Dermis microvascular lymphatic vessel endothelial cell (primary cell): ENCODE data around the gene DUT. TPM values are rescaled to one million over a fixed set of nuclear protein-coding genes. Genes with fewer than 3 reads are reported as not detected.

ENCODE experiments used
- DNase-seq, 2 donors: peaks; one replicate each; pipeline versions ENCODE4 v3.0.0 to v3.0.0-alpha.2; 2010; ENCODE audit warnings: low read depth in 2 of 2
- total RNA-seq: library from RNA; depleted of rRNA; stranded (reverse); fragments of >200 nt; gene quantifications from 2 replicates; pipeline ENCODE4 v1.2.1, GENCODE V29; 2014

The DUT gene
- total RNA-seq, 1 donor from 2014 or later: 38.0 TPM

DNA sequence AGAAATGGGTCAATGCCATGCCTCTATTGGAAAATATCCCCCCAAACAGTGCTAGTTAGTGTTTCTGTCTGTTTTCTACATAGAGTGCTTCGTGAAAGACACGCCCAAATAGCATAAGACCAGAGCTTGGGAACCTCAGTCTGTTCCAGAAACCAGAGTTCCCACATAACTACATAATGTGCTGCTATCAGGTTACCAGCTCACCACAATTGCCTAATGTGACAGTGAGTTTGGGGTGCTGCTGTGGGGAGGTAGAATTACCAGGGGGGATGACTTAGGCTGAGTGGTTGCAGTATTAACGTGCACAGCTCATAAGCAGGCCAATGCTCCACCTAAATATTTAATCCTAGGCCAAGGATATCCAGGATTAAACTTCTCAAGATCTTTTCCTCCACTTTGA is 39.2 kb downstream of the DUT start:
- DNase-seq: no peak

GRCh38 chr15:48371550-48371949 is 40.3 kb downstream of the DUT start:
- DNase-seq: no peak

GRCh38 chr15:48371961-48372360 is 40.7 kb downstream of the DUT start:
- DNase-seq: no peak

- DNase-seq: peak in 1 of 2 donors; percentile 49
Measured at GRCh38 chr15:48373821-48374451, 42.7 kb downstream of the DUT start.

DNA sequence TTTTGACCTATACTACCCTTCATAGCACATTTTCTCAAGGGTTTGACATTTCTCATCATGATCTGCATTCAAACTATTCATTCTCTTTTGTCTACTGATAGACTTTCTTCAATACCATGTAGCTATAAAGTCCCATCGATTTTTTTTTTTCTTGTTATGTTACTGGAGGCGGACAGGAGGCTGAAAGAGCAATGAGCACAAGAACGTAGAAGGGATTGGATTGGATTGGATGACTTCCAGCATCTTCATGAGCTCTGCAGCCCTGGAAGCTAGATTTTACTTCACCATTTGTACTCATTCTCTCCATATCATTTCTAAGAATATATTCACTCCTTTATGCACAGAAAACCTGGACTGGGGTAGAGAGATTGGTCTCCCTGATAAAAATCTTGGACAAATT is 43.2 kb downstream of the DUT start:
- no peak for DNase-seq

- DNase-seq: no peak
Measured at GRCh38 chr15:48375767-48376166, 44.5 kb downstream of the DUT start.

- DNase-seq: no peak
Measured at GRCh38 chr15:48380198-48380597, 49.0 kb downstream of the DUT start.

DNA sequence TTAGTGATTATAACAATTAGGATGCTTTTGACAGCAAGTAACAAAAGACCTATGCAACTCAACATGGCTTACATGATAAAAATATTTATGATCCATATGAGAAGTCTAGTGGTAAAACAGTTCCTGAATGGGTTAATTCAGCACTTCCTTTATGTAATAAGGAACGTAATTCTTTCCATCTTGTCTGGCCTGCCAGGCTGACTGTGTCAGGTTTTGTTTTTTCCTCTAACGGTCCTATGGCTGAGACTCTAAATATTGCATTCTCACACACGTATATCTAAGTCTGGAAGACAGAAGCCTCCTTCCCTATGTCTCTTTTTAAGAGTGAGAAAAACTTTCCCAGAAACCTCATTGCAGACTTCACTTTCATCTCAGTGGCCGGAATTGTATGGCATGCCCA is 50.6 kb downstream of the DUT start:
- DNase-seq: peak in 1 of 2 donors; percentile 67

DNA sequence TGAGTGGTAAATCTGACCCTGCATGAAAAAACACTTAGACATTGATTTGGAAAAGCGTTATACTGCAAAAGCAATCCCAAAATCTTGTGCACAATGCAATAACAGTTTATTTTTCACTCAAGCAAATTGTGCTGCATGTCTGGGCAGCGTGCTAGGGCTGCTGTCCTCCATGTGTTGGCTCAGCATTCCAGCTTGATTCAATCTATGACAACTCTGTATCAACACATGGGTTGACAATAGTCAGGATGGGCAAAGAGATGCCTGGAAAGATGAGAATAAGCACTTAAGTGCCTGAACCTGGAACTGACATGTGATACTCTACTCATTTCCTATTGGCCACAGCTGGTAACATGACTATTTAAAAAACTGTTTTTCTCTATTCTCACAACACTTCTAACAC is 51.8 kb downstream of the DUT start:
- no peak for DNase-seq

DNA sequence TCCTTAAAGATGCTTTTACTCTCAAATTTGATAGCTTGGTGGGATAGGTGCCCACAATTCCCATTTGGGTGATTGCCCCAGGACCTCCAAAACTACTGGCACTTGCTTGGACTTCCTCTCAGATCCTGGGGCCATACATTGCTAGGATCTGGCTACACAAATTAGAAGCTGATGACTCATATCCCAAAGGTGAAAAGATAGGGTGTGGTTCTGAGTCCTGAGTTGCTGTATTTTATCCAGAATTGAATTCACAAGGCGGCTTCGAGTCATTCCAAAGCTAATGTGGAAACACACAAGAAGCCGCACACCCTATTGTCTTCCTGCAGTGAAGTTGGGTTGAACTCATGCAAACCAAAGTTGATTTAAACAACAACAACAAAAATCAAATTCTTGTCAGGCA is 53.4 kb downstream of the DUT start:
- DNase-seq: no peak

- peak in 1 of 2 donors; percentile 84 for DNase-seq
Measured at GRCh38 chr15:48385031-48385830, 54.0 kb downstream of the DUT start.

GRCh38 chr15:48388016-48388851 is 57.0 kb downstream of the DUT start:
- DNase-seq: no peak

DNA sequence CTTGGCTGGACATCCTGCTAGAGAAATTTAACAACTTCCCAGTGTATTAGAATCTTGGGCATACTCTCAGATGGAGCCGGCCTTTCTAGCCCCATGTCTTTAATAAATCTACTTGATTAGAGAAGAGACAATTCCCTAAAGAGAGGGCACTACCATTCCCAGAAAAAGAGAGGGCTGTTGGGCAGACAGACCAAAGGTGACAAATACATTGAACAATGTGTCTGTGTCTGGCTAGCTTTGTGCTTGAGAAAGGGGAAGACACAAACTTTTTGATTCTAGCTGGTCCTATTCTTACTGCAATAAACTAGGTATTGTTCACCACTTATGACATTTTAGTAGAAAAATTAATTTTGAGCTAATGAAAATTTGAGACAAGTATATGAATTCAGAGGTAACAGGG is 57.7 kb downstream of the DUT start:
- no peak for DNase-seq

GRCh38 chr15:48389691-48390143 is 58.5 kb downstream of the DUT start:
- DNase-seq: peak in 1 of 2 donors; percentile 35

- no peak for DNase-seq
Measured at GRCh38 chr15:48391950-48392349, 60.7 kb downstream of the DUT start.

GRCh38 chr15:48392356-48392755 is 61.1 kb downstream of the DUT start:
- peak in 1 of 2 donors; percentile 99 for DNase-seq

Other genes with a start within 250 kb of the DUT start
- not detected in 2 replicates for gene SLC24A5, start 210.4 kb upstream of the DUT start, total RNA-seq
- gene MYEF2, start 153.1 kb upstream of the DUT start, total RNA-seq: 7.3 and 8.6 TPM in 2 replicates
- not detected in 2 replicates for gene CTXN2, start 139.8 kb upstream of the DUT start, total RNA-seq
- not detected in 2 replicates for gene SLC12A1, start 125.1 kb upstream of the DUT start, total RNA-seq